Measurements from ENCODE around the gene IL1R1.
"Not testable (repeated sequence)": the region's sequence is repeated elsewhere in the genome, so short reads cannot be mapped to it uniquely, and the experiment has no call there.

The IL1R1 gene

GRCh38 chr2:102102636-102102948 lies 40.0 kb upstream of the IL1R1 start:
- not testable (repeated sequence) for H3K9me3 ChIP-seq (ENCODE audit: control insufficient read depth, insufficient read depth, low read length); H3K27me3 ChIP-seq (ENCODE audit: control insufficient read depth, insufficient read depth, low read length); H3K4me1 ChIP-seq (ENCODE audit: control insufficient read depth, insufficient read depth, low read length); H3K27ac ChIP-seq (ENCODE audit: low read depth, low read length); H3K9ac ChIP-seq (ENCODE audit: low read depth, low read length); H3K36me3 ChIP-seq (ENCODE audit: control insufficient read depth, insufficient read depth, low read length); H3K4me3 ChIP-seq (ENCODE audit: low read depth, low read length)

GRCh38 chr2:102103284-102103683 lies 39.3 kb upstream of the IL1R1 start:
- no peaks in the 10 kb centered on the region for H3K27me3 ChIP-seq (ENCODE audit: control insufficient read depth, insufficient read depth, low read length)
- H3K9ac ChIP-seq (ENCODE audit: low read depth, low read length) = no peak overlapping the region
- H3K27ac ChIP-seq (ENCODE audit: low read depth, low read length) = no peak overlapping the region
- no peak overlapping the region for H3K4me3 ChIP-seq (ENCODE audit: low read depth, low read length)
- H3K9me3 ChIP-seq (ENCODE audit: control insufficient read depth, insufficient read depth, low read length) = no peaks in the 10 kb centered on the region
- no peaks in the 10 kb centered on the region for H3K4me1 ChIP-seq (ENCODE audit: control insufficient read depth, insufficient read depth, low read length)
- H3K36me3 ChIP-seq (ENCODE audit: control insufficient read depth, insufficient read depth, low read length) = no peaks in the 10 kb centered on the region

GRCh38 chr2:102103992-102104871 lies 38.3 kb upstream of the IL1R1 start:
- H3K36me3 ChIP-seq (ENCODE audit: control insufficient read depth, insufficient read depth, low read length) = no peaks in the 10 kb centered on the region
- no peak overlapping the region for H3K4me3 ChIP-seq (ENCODE audit: low read depth, low read length)
- no peaks in the 10 kb centered on the region for H3K9me3 ChIP-seq (ENCODE audit: control insufficient read depth, insufficient read depth, low read length)
- no peaks in the 10 kb centered on the region for H3K4me1 ChIP-seq (ENCODE audit: control insufficient read depth, insufficient read depth, low read length)
- no peak overlapping the region for H3K9ac ChIP-seq (ENCODE audit: low read depth, low read length)
- no peak overlapping the region for H3K27ac ChIP-seq (ENCODE audit: low read depth, low read length)
- H3K27me3 ChIP-seq (ENCODE audit: control insufficient read depth, insufficient read depth, low read length) = no peaks in the 10 kb centered on the region

GRCh38 chr2:102106133-102106556 lies 36.4 kb upstream of the IL1R1 start:
- Histone ChIP-seq H3K9ac (ENCODE audit: low read depth, low read length) (no peak overlapping the region), H3K27ac (ENCODE audit: low read depth, low read length) (no peak overlapping the region), H3K27me3 (ENCODE audit: control insufficient read depth, insufficient read depth, low read length) (no peaks in the 10 kb centered on the region), H3K4me3 (ENCODE audit: low read depth, low read length) (no peak overlapping the region), H3K36me3 (ENCODE audit: control insufficient read depth, insufficient read depth, low read length) (no peaks in the 10 kb centered on the region), H3K4me1 (ENCODE audit: control insufficient read depth, insufficient read depth, low read length) (no peaks in the 10 kb centered on the region), H3K9me3 (ENCODE audit: control insufficient read depth, insufficient read depth, low read length) (no peaks in the 10 kb centered on the region)

- not testable (repeated sequence) for H3K4me3 ChIP-seq (ENCODE audit: low read depth, low read length); H3K4me1 ChIP-seq (ENCODE audit: control insufficient read depth, insufficient read depth, low read length); H3K9ac ChIP-seq (ENCODE audit: low read depth, low read length); H3K36me3 ChIP-seq (ENCODE audit: control insufficient read depth, insufficient read depth, low read length); H3K27me3 ChIP-seq (ENCODE audit: control insufficient read depth, insufficient read depth, low read length); H3K9me3 ChIP-seq (ENCODE audit: control insufficient read depth, insufficient read depth, low read length); H3K27ac ChIP-seq (ENCODE audit: low read depth, low read length)
These were observed 35.5 kb upstream of the IL1R1 start for GRCh38 chr2:102106813-102107740.

GRCh38 chr2:102107741-102108070 lies 34.8 kb upstream of the IL1R1 start:
- H3K9ac ChIP-seq (ENCODE audit: low read depth, low read length) = no peak overlapping the region
- H3K36me3 ChIP-seq (ENCODE audit: control insufficient read depth, insufficient read depth, low read length) = no peaks in the 10 kb centered on the region
- H3K4me3 ChIP-seq (ENCODE audit: low read depth, low read length) = no peak overlapping the region
- H3K4me1 ChIP-seq (ENCODE audit: control insufficient read depth, insufficient read depth, low read length) = peaks cover 8% of the 10 kb centered on the region; the same call in 1 of the 2 replicates
- no peaks in the 10 kb centered on the region for H3K27me3 ChIP-seq (ENCODE audit: control insufficient read depth, insufficient read depth, low read length)
- H3K9me3 ChIP-seq (ENCODE audit: control insufficient read depth, insufficient read depth, low read length) = no peaks in the 10 kb centered on the region
- H3K27ac ChIP-seq (ENCODE audit: low read depth, low read length) = no peak overlapping the region

- Histone ChIP-seq H3K4me3 (ENCODE audit: low read depth, low read length) (no peak overlapping the region), H3K27ac (ENCODE audit: low read depth, low read length) (no peak overlapping the region), H3K36me3 (ENCODE audit: control insufficient read depth, insufficient read depth, low read length) (no peaks in the 10 kb centered on the region), H3K27me3 (ENCODE audit: control insufficient read depth, insufficient read depth, low read length) (no peaks in the 10 kb centered on the region), H3K9me3 (ENCODE audit: control insufficient read depth, insufficient read depth, low read length) (no peaks in the 10 kb centered on the region), H3K4me1 (ENCODE audit: control insufficient read depth, insufficient read depth, low read length) (peaks cover 8% of the 10 kb centered on the region; the same call in 1 of the 2 replicates), H3K9ac (ENCODE audit: low read depth, low read length) (no peak overlapping the region)
These were observed 33.5 kb upstream of the IL1R1 start for GRCh38 chr2:102109016-102109415.

- Histone ChIP-seq H3K9ac (ENCODE audit: low read depth, low read length) (no peak overlapping the region), H3K4me1 (ENCODE audit: control insufficient read depth, insufficient read depth, low read length) (peaks cover 8% of the 10 kb centered on the region; the same call in 1 of the 2 replicates), H3K27ac (ENCODE audit: low read depth, low read length) (no peak overlapping the region), H3K27me3 (ENCODE audit: control insufficient read depth, insufficient read depth, low read length) (no peaks in the 10 kb centered on the region), H3K36me3 (ENCODE audit: control insufficient read depth, insufficient read depth, low read length) (no peaks in the 10 kb centered on the region), H3K9me3 (ENCODE audit: control insufficient read depth, insufficient read depth, low read length) (no peaks in the 10 kb centered on the region), H3K4me3 (ENCODE audit: low read depth, low read length) (no peak overlapping the region)
These were observed 32.4 kb upstream of the IL1R1 start for GRCh38 chr2:102110171-102110570.

- H3K4me1 ChIP-seq (ENCODE audit: control insufficient read depth, insufficient read depth, low read length) = peaks cover 8% of the 10 kb centered on the region; the same call in 1 of the 2 replicates
- H3K9ac ChIP-seq (ENCODE audit: low read depth, low read length) = no peak overlapping the region
- no peaks in the 10 kb centered on the region for H3K27me3 ChIP-seq (ENCODE audit: control insufficient read depth, insufficient read depth, low read length)
- H3K27ac ChIP-seq (ENCODE audit: low read depth, low read length) = no peak overlapping the region
- H3K4me3 ChIP-seq (ENCODE audit: low read depth, low read length) = no peak overlapping the region
- no peaks in the 10 kb centered on the region for H3K36me3 ChIP-seq (ENCODE audit: control insufficient read depth, insufficient read depth, low read length)
- H3K9me3 ChIP-seq (ENCODE audit: control insufficient read depth, insufficient read depth, low read length) = no peaks in the 10 kb centered on the region
These were observed 31.8 kb upstream of the IL1R1 start for GRCh38 chr2:102110596-102111334.

- Histone ChIP-seq H3K9me3 (ENCODE audit: control insufficient read depth, insufficient read depth, low read length) (no peaks in the 10 kb centered on the region), H3K9ac (ENCODE audit: low read depth, low read length) (no peak overlapping the region), H3K4me3 (ENCODE audit: low read depth, low read length) (no peak overlapping the region), H3K27ac (ENCODE audit: low read depth, low read length) (no peak overlapping the region), H3K36me3 (ENCODE audit: control insufficient read depth, insufficient read depth, low read length) (no peaks in the 10 kb centered on the region), H3K27me3 (ENCODE audit: control insufficient read depth, insufficient read depth, low read length) (no peaks in the 10 kb centered on the region), H3K4me1 (ENCODE audit: control insufficient read depth, insufficient read depth, low read length) (peaks cover 8% of the 10 kb centered on the region; the same call in 1 of the 2 replicates)
These were observed 30.7 kb upstream of the IL1R1 start for GRCh38 chr2:102111823-102112222.

All from HUES48 (cell line).